NCI-H748 (cell line): ENCODE measurements around the gene AP4S1.
"Not testable (repeated sequence)": the region's sequence is repeated elsewhere in the genome, so short reads cannot be mapped to it uniquely, and the experiment has no call there.

Source experiments
- DNase-seq: peaks from one replicate; lab custom pipeline; 2025; ENCODE audit not compliant: unreplicated experiment; lab: John Stamatoyannopoulos, UW

AP4S1 gene

GRCh38 chr14:31004007-31004406, 21.4 kb upstream of the AP4S1 start:
- DNase-seq: not testable (repeated sequence)

GRCh38 chr14:31006703-31007102, 18.7 kb upstream of the AP4S1 start:
- DNase-seq: no peak

- DNase-seq: no peak
These were observed 15.4 kb upstream of the AP4S1 start for GRCh38 chr14:31009836-31010574.

GRCh38 chr14:31010935-31011334, 14.5 kb upstream of the AP4S1 start:
- DNase-seq: no peak

GRCh38 chr14:31013841-31014240, 11.6 kb upstream of the AP4S1 start:
- DNase-seq: no peak

- no peak for DNase-seq
These were observed 7.3 kb upstream of the AP4S1 start for GRCh38 chr14:31018057-31018645.

GRCh38 chr14:31020834-31021575, 4.4 kb upstream of the AP4S1 start:
- no peak for DNase-seq

- DNase-seq: no peak
These were observed 3.9 kb upstream of the AP4S1 start for GRCh38 chr14:31021576-31021949.

- no peak for DNase-seq
These were observed 3.1 kb upstream of the AP4S1 start for GRCh38 chr14:31022386-31022785.

GRCh38 chr14:31024010-31024480, 1.4 kb upstream of the AP4S1 start:
- no peak for DNase-seq

GRCh38 chr14:31024577-31025366, 677 bp upstream of the AP4S1 start:
- DNase-seq: no peak

- DNase-seq: no peak
These were observed 614 bp downstream of the AP4S1 start, which contains the start of gene STRN3 for GRCh38 chr14:31026077-31026449. STRN3 (minus strand) TSS chr14:31026379; CDS start chr14:31026185, 194 bp downstream.

- peak; percentile 96 for DNase-seq
These were observed 1.2 kb downstream of the AP4S1 start for GRCh38 chr14:31026450-31027235.

GRCh38 chr14:31027847-31028246, 2.4 kb downstream of the AP4S1 start:
- no peak for DNase-seq

GRCh38 chr14:31029016-31029970, 3.8 kb downstream of the AP4S1 start:
- DNase-seq: no peak

- no peak for DNase-seq
These were observed 5.0 kb downstream of the AP4S1 start for GRCh38 chr14:31030469-31030868.

- no peak for DNase-seq
These were observed 11.1 kb downstream of the AP4S1 start for GRCh38 chr14:31036552-31036951.

GRCh38 chr14:31037709-31038221, 12.3 kb downstream of the AP4S1 start:
- DNase-seq: no peak
